Heart left ventricle (tissue), 13 donors: Measurements from ENCODE around the gene TDRD9.

Experiments used
- CTCF ChIP-seq, 12 donors: fragments of 200-600 bp; sonication (generic) in 4 of 12; IDR thresholded peaks; one replicate each; pipeline versions ENCODE4 v1.5.0 to v1.8.0; 2018 to 2022; ENCODE audit warnings: antibody characterized with exemption in 12 of 12, mild to moderate bottlenecking in 5 of 12
- POLR2A ChIP-seq, 2 donors: fragments of 450-650 bp; IDR thresholded peaks; one replicate each; pipeline ENCODE4 v1.6.1; 2017; ENCODE audit warnings: antibody characterized with exemption in 2 of 2, mild to moderate bottlenecking in 2 of 2, moderate library complexity in 2 of 2
- donor health status: ischemic (EF 13 %, LVEDD 7.1; RV severe dilation, severe dysfunction).
- donor health status: DM: no; HTN: yes; CAD: no.
- donor health status: DM: no; HTN: no; CAD: no.
- donor health status: ischemic (EF 25% LVEDD 6.9; RV normal size, moderate dysfunction).
- donor health status: ischemic (EF 25% LVEDD 5.7; RV mildly dilated, moderate dysfunction).
- donor health status: ischemic (EF 35%, LVEDD 5.7; RV mildly dilated, moderate dysfunction).
- donor health status: nonischemic (EF 11% LVEDD 7.7; RV severe dilation, severe dysfunction).
- donor health status: DM: yes; HTN: yes; CAD: no.
- donor health status: PGD.
- donor health status: ischemic (EF 29% LVEDD 5.4; RV normal size, mild dysfunction).
- donor health status: nonischemic (EF 23%, LVEDD 6.1; RV moderate dilation, normal function).

GRCh38 chr14:104011824-104012517, 83.7 kb downstream of the TDRD9 start:
- TF ChIP-seq CTCF (IDR thresholded peaks at IDR 0.05) (no peak), POLR2A (IDR thresholded peaks at IDR 0.05) (no peak)
